GM19351 (cell line): Measurements from ENCODE around the gene KRT13.

ENCODE experiments used
- ATAC-seq: cut with Tn5 transposase; IDR thresholded peaks from one replicate; pipeline ENCODE4 v1.9.1; 2021; ENCODE audit warnings: mild to moderate bottlenecking, moderate library complexity; ENCODE audit not compliant: unreplicated experiment

KRT13 gene

GRCh38 chr17:41498276-41498675 is 7.1 kb downstream of the KRT13 start:
- ATAC-seq: no peak

- ATAC-seq: peak; percentile 88
Measured at GRCh38 chr17:41496803-41497484, 8.5 kb downstream of the KRT13 start.

- no peak for ATAC-seq
Measured at GRCh38 chr17:41494524-41494923, 10.9 kb downstream of the KRT13 start.

GRCh38 chr17:41492771-41493170 is 12.6 kb downstream of the KRT13 start:
- ATAC-seq: no peak

- no peak for ATAC-seq
Measured at GRCh38 chr17:41492351-41492750, 13.1 kb downstream of the KRT13 start.

GRCh38 chr17:41491476-41491875 is 13.9 kb downstream of the KRT13 start:
- ATAC-seq: no peak

- ATAC-seq: no peak
Measured at GRCh38 chr17:41490000-41490990, 15.1 kb downstream of the KRT13 start.

- ATAC-seq: no peak
Measured at GRCh38 chr17:41489531-41489930, 15.9 kb downstream of the KRT13 start, which contains the start of gene KRT36. TSS of gene KRT36 (minus strand) at chr17:41489910. CDS start at chr17:41489864, 46 bp downstream.

GRCh38 chr17:41486809-41487530 is 18.4 kb downstream of the KRT13 start:
- ATAC-seq: no peak

GRCh38 chr17:41486316-41486715 is 19.1 kb downstream of the KRT13 start:
- no peak for ATAC-seq

- no peak for ATAC-seq
Measured at GRCh38 chr17:41484920-41485904, 20.2 kb downstream of the KRT13 start.

- ATAC-seq: no peak
Measured at GRCh38 chr17:41483991-41484826, 21.2 kb downstream of the KRT13 start.

- ATAC-seq: no peak
Measured at GRCh38 chr17:41483531-41483930, 21.9 kb downstream of the KRT13 start.

- ATAC-seq: no peak
Measured at GRCh38 chr17:41481036-41481435, 24.4 kb downstream of the KRT13 start, which contains the start of gene KRT35. TSS of gene KRT35 (minus strand) at chr17:41481151. CDS start at chr17:41481097, 54 bp downstream.

- ATAC-seq: no peak
Measured at GRCh38 chr17:41480581-41480980, 24.8 kb downstream of the KRT13 start.

GRCh38 chr17:41480136-41480535 is 25.3 kb downstream of the KRT13 start:
- no peak for ATAC-seq

- ATAC-seq: no peak
Measured at GRCh38 chr17:41478237-41478636, 27.2 kb downstream of the KRT13 start.

GRCh38 chr17:41476866-41477815 is 28.3 kb downstream of the KRT13 start:
- no peak for ATAC-seq
